Measurements from ENCODE around the gene RAB7A. TPM values are rescaled to one million over a fixed set of nuclear protein-coding genes. Genes with fewer than 3 reads are reported as not detected.

The RAB7A gene
- total RNA-seq, 6 experiments from 2014 or later, result 84.0 to 145 (median 119) TPM

- 20% methylated on average over 2 of the region's 2 CpGs for WGBS (ENCODE audit: insufficient coverage, low coverage, low lambda C conversion rate, missing lambda C conversion rate)
- intact Hi-C loops (cut with DNase I), result no loop called here
- Histone ChIP-seq H3K9me3 (no peaks in the 10 kb centered on the region), H3K4me3 (no peak overlapping the region), H3K36me3 (no peaks in the 10 kb centered on the region), H3K27ac (no peak overlapping the region), H3K27me3 (no peaks in the 10 kb centered on the region), H3K4me1 (no peaks in the 10 kb centered on the region)
- no peak for ATAC-seq
- TF ChIP-seq POLR2A (IDR thresholded peaks at IDR 0.05), result no peak
- TF ChIP-seq CTCF (IDR thresholded peaks at IDR 0.05), result no peak
- DNase-seq, result no peak
Measured at GRCh38 chr3:128693696-128694095, 32.3 kb upstream of the RAB7A start.

- H3K4me3 ChIP-seq, result no peak overlapping the region
- WGBS (ENCODE audit: insufficient coverage, low coverage, low lambda C conversion rate, missing lambda C conversion rate), result 84% methylated on average over 7 of the region's 8 CpGs
- H3K27me3 ChIP-seq, result no peaks in the 10 kb centered on the region
- H3K27ac ChIP-seq, result no peak overlapping the region
- ATAC-seq (no peak), DNase-seq (no peak)
- H3K36me3 ChIP-seq, result no peaks in the 10 kb centered on the region
- H3K4me1 ChIP-seq, result no peaks in the 10 kb centered on the region
- H3K9me3 ChIP-seq, result no peaks in the 10 kb centered on the region
- no peak for TF ChIP-seq POLR2A (IDR thresholded peaks at IDR 0.05)
- TF ChIP-seq CTCF (IDR thresholded peaks at IDR 0.05), result no peak
- intact Hi-C loops (cut with DNase I), result no loop called here
Measured at GRCh38 chr3:128697341-128697740, 28.6 kb upstream of the RAB7A start.

GRCh38 chr3:128698211-128699047, 27.6 kb upstream of the RAB7A start:
- H3K4me3 ChIP-seq, result peak overlapping the region; percentile 50 to 59 (median 56)
- ATAC-seq (peak; percentile 82 to 88 (median 84)), DNase-seq (peak; percentile 58 to 63 (median 59))
- H3K36me3 ChIP-seq, result no peaks in the 10 kb centered on the region
- WGBS (ENCODE audit: insufficient coverage, low coverage, low lambda C conversion rate, missing lambda C conversion rate), result 1% methylated on average over 36 of the region's 53 CpGs
- H3K27me3 ChIP-seq, result no peaks in the 10 kb centered on the region
- TF ChIP-seq POLR2A (IDR thresholded peaks at IDR 0.05) (no peak), CTCF (IDR thresholded peaks at IDR 0.05) (no peak)
- no peaks in the 10 kb centered on the region for H3K4me1 ChIP-seq
- H3K27ac ChIP-seq, result peak overlapping the region in 1 of 3 donors; percentile 6
- H3K9me3 ChIP-seq, result no peaks in the 10 kb centered on the region
- intact Hi-C loops (cut with DNase I), result no loop called here

- 75% methylated on average over 10 of the region's 11 CpGs for WGBS (ENCODE audit: insufficient coverage, low coverage, low lambda C conversion rate, missing lambda C conversion rate)
- Histone ChIP-seq H3K27ac (no peak overlapping the region), H3K4me3 (no peak overlapping the region), H3K9me3 (no peaks in the 10 kb centered on the region), H3K27me3 (no peaks in the 10 kb centered on the region), H3K4me1 (no peaks in the 10 kb centered on the region), H3K36me3 (no peaks in the 10 kb centered on the region)
- no peak for TF ChIP-seq POLR2A (IDR thresholded peaks at IDR 0.05)
- TF ChIP-seq CTCF (IDR thresholded peaks at IDR 0.05), result no peak
- peak in 1 of 4 donors; percentile 21 for ATAC-seq
- intact Hi-C loops (cut with DNase I), result no loop called here
- DNase-seq, result no peak
Measured at GRCh38 chr3:128701342-128702212, 24.4 kb upstream of the RAB7A start.
